GM18517 (cell line): ENCODE measurements around the gene ERBIN.
A peak's percentile ranks its signal among the peaks of the same experiment; 100 is the strongest.
"Not testable (repeated sequence)": the region's sequence is repeated elsewhere in the genome, so short reads cannot be mapped to it uniquely, and the experiment has no call there.

Experiments
- ATAC-seq: cut with Tn5 transposase; IDR thresholded peaks from one replicate; pipeline ENCODE4 v1.9.1; 2021; ENCODE audit warnings: mild to moderate bottlenecking, moderate library complexity; ENCODE audit not compliant: unreplicated experiment

ERBIN gene

DNA sequence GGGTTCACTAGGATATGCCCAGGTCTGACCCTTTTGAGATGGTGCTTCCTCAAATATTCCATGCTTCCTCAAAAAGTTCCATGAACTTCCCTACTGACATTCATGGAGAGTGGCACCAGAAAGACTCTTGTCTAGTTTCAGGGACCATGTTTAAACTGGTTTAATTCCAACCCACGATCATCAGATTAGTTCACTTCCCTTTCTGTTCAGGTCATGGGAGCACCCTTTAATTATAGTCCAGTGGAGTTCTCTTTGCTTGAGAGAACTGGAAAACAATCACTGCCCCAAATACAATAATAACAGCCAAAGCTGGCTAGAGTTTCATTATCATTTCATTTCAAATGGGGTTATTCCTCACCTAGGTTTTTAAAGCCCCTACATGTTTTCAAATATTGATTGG is 9.7 kb upstream of the ERBIN start:
- ATAC-seq: no peak

DNA sequence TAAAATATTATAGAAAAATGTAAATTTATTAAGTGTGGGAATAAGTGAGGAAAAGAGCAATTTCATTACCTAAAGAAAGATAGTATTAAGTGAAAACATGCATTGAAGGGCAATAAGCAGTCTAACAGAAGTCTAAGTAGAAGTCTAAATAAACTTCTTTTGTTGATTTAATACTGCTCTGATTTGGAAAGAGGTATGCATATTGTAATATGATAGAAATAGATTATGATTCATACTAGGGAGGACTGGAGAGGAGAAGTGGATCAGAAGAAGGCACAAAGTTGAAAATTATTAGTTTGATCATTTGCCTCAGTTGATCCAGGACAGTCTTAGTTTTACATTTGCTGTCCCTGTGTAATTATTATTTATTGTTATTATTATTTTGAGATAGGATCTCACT is 6.6 kb upstream of the ERBIN start:
- ATAC-seq: no peak

DNA sequence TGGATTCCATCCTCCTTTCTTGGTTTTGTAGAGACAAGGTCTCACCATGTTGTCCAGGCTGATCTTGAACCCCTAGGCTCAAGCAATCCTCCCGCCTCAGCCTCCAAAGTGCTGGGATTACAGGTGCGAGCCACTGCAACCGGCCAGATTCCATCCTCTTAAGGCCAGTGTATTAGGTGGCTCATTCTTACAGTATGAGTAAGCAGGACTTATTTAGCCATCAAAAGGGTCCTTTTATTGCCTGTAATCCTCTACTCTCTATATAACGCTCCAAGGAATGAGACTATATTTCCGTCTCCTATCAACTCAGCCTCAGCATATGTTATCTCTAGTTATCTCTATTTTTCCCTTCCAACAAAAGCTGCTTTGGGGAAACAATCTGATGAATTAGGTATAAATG is 3.0 kb upstream of the ERBIN start:
- no peak for ATAC-seq

DNA sequence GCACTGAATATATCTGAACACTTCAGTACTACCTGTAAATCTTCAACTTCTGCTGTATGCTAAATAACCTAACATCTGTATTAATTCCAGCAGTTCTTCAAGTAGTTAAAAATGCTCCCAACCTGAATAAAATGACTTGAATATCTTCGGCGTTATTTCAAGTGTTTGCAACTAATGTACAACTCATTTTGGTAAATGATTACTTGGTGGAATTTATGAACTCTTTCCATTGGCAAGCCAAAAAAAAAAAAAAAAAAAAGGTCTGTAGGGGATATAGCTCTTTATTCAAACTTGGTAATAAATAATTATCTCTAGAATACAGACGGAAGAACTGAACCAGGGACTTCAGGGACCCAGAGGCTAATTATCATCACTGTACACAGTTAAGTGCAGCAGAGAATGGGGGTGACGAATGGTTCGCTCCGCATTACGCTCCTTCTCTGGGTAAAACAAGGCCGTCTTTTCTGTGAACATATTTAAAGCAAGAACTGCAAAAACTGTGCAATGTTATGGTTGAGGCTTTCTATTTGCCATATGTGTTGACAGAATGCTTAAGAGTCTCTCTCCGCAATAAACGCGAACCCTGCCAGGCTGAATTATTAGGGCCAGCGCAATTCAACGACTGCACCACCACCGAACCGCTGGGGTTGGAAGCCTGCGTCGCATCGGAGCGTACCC is 1.9 kb upstream of the ERBIN start:
- no peak for ATAC-seq

DNA sequence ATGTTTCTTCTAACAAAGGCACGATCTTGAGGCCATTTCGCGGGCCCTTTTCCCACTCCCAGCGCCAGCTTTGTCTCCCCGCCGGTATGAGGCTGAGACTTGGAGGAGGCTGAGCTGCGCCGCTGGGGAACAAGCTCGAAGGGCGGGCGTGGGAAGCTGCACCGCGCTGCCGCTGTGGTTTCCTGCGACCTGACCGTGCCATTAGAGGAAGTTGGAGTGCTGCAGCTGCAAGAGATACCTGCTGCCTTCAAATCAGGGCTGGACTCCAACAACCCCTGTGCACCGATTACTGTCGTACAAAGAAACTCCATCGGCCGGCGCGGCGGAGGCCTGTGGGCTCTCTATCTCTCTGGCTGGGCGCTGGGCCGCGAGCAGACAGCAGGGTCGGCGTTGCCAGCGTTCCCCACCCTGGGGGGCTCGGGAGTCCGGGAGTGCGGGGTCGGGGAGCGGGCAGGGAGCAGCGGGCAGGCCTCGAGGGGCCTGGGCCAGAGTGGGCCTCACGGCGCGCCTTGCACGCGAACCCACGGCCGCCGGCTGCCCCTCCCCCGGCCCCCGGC is 1.3 kb upstream of the ERBIN start:
- ATAC-seq: peak; percentile 68

DNA sequence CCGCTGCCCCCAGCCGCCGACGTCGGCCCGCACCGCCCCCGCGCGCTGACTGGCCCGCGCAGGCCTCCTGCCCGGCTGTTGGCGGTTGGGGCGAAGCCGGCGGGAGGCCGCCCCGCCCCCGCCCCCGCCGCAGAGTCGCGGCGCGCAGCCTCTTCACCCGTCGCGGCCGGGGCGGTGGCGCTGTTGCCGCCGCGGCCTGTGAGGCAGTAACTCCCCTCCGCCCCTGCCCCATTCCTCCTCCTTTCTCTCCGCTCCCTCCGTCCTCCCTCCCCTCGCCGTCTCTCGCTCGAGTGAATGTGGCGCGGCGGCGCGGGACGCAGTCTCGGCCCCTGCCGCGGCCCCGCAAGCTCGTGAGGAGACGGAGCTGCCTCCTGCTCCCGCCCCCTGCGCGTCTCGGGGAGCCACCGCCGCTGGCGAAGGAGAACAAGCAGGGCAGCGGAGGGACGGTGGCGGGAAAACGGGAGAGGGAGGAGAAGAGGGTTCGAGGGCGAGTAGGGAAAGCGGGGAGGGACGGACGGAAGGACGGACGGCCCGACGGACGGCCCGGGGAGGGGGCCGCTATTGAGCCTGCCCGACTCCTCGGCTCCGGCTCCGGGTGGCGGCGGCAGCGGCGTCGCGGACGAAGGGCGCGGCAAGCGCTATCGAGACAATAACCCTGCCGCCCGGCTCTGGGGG is 637 bp upstream of the ERBIN start:
- ATAC-seq: peak; percentile 38

DNA sequence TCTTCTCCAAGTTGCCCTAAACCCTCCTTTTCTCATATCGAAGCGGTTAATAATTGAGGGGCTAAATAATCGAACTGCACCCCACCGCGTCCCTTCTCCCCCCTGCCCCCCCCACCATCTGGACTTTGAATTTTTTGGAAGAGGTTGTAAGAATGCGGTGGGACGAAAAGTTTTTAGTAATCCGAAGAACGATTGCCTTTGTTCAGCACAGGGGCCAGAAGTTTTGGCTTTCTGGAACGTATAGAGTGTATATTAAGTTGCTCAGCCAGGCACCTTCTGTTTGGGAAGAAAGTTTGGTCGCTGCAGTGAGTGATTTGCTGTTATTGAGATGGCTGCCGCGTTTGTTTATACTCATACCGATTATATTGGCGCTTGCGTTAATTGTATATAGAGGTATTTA is 518 bp downstream of the ERBIN start:
- ATAC-seq: no peak

DNA sequence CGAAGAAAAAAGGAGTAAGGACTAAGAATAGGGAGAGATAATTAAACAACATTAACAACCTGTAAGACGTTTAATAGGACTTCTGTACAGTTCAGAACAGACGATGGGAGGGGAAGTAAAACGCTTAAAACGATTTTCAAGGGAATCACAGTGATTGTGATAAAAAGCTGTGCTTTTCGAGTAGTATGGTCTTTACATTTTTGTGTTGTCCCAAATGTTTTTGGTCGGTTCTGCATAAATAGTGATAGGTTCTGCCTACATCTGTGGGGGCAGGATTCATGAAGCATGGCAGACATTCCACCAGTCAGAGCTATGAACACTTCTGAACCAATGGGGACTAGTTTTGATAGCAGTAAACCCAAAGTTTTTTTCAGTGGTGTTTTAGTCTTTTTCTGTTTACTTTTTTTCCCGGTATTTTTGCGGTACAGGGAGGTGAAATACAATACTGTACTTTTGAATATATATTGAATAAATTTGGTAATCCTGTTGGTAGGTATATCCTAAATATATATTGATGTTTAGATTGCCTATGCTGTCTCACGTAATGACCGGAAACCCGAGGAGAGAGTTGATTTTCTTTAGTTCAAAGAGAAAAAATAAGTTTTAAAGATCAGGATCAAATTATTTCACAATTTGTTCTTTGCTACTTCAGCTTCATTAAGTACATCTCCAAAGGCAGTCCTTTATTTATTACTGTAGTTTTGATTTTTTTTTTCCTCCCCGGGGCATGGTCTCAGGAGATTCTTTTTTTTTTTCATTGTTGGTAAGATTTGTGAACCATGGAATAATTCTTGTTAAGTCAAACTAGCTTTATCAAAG is 1.3 kb downstream of the ERBIN start:
- ATAC-seq: peak; percentile 36

DNA sequence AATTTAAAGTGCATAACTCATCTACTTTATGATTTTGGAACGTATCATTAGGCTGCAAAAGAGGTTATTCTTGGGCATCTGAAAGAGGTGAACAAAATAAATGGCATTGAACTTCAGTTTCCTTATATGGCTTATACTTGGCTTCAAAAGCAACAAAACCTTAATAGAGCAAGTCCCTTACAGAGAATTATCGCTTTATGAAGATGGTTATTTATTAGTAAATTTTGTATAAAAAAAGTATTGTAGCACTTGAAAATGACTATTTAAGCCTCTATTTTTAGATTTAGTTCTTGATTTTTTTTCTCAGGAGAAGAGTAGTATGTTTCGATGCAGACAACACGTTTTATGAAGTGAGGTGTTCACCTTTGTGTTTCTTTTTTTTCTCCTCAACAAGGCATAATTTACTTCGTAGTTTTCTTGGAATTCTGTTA is 2.0 kb downstream of the ERBIN start:
- no peak for ATAC-seq

DNA sequence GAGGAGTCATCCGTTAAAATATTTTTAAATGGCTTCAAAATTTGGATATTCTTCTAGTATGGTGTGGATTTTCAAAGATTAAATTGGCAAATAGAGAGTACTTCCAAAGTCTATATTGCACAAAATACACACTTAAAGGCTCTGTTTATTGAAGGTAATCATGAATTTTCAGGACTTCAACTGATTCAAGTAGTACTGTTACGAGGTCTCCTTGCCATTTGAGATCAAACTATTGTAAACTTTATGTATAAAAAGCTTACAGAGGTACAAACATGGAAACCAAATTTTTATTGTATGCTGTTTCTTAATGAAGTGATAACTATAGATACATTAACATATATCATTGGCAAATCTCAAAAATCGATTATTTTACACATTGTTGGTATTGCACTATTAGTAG is 2.5 kb downstream of the ERBIN start:
- no peak for ATAC-seq

DNA sequence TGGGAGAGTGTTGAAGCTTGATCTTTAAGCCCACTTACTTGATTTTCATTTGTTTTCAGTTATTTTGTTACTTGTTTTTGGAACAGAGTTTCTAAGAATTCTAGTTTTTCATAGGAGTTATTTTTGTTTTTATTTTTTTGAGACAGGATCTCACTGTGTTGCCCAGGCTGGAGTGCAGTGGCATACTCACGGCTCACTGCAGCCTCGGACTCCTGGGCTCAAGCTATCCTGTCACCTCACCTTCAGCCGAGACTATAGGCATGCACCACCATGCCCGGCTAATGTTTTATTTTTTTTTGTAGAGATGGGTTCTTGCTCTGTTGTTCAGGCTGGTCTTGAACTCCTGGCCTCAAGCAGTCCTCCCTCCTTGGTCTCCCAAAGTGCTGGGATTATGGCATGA is 6.3 kb downstream of the ERBIN start:
- ATAC-seq: no peak

DNA sequence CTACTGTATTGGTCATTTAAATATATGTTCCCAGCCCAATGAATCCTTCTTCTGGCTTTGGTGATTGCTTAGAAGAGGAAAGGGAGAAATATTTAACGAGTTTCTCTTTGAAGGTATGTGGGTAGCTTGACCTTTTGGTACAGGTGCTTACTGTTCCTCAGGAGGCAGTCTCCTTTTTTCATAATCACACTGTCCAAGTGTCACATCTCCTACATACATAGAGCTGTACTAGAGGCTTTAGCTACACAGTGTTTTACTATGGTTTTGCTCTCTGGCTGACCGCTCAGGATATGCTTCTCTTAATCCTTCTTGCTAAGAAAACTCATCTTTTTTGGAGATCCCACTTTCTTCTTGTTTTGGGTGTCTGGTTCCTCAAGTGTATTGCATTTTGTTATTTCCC is 6.9 kb downstream of the ERBIN start:
- ATAC-seq: no peak

DNA sequence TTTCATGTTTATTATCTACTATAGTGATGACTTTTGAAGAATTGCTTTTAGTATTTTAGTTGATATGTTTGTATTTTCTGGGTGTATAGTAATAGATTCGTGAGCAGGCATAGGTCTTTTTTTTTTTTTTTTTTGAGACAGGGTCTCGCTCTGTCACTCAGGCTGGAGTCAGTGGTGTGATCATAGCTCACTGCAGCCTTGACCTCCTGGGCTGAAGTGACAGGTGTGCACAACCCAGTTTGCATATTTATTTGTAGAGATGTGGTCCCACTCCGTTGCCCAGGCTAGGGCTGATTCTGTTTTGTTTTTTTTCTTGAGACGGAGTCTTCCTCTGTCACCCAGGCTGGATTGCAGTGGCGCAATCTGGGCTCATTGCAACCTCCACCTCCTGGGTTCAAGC is 11.9 kb downstream of the ERBIN start:
- peak; percentile 96 for ATAC-seq

DNA sequence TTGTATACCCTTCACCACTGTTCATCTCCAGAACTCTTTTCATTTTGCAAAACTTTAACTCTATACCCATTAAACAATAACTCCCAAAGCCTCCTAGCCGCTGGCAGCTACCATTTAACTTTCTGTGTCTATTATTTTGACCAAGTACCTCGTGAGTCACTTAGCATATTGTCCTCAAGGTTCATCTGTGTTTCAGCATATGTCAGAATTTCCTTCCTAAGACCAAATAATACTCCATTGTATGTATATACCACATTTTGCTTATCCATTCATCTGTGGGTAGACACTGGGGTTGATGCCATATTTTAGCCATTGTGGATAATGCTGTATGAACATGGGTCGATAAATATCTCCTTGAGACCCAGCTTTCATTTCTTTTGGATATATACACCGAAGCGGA is 17.4 kb downstream of the ERBIN start:
- no peak for ATAC-seq

DNA sequence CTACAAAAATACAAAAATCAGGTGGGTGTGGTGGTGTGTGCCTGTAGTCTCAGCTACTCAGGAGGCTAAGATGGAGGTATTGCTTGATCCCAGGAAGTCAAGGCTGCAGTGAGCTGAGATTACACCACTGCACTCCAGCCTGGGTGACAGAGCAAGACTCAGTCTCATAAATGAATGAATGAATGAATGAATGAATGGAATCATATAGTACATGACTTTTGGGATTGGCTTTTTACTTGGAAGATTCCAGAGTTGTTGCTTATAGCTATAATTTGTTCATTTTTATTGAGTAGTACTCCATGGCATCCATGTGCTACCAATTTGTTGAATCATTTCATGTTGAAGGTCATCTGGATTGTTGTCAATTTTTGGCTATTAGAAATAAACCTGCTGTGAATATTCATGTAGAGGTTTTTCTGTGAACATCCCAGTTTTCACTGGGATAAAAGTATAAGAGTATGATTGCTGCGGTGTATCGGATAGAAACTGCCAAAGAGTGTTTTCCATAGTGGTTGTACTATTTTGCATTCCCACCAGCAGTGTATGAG is 19.9 kb downstream of the ERBIN start:
- ATAC-seq: no peak

DNA sequence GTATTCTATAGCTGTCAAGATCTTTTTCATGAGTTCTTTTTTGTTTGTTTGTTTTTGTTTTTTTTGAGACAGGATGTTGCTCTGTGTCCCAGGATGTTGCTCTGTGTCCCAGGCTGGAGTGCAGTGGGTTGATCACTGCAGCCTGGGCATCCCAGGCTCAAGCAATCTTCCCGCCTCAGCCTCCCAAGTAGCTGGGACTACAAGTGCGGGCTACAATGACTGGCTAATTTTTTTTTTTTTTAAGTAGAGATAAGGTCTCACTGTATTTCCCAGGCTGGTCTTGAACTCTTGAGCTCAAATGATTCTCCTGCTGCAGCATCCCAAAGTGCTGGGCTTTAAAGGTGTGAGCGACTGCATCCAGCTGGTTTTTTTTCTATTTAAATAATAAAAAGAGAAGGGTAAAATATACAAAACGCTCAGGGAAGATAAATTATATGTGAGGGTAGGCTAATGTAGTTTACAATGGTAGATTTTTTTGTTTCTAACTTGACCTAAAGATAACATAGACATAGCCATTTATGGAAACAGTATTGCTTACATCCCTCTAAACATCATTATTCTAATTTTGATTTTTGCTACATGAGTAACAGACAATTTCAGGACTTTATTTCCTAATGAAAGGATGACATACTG is 21.9 kb downstream of the ERBIN start:
- no peak for ATAC-seq

DNA sequence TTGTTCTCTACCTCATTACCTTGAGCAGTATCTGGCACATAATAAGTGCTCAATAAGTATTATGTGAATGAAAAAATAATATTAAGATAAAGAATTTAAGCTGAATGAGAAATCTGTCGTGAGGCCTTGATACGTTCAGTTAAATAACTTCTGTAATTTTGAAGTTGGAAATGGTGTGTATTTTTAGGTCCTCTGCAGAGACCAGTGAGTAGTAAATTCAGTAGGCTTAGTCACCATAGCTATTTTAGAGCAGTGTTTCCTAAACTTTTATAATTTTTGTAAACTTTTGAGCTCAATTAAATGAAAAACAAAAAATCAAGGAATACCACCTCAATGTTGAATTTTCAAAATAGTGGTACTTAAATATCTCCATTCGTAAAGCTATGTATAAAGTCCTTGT is 25.0 kb downstream of the ERBIN start:
- ATAC-seq: no peak

DNA sequence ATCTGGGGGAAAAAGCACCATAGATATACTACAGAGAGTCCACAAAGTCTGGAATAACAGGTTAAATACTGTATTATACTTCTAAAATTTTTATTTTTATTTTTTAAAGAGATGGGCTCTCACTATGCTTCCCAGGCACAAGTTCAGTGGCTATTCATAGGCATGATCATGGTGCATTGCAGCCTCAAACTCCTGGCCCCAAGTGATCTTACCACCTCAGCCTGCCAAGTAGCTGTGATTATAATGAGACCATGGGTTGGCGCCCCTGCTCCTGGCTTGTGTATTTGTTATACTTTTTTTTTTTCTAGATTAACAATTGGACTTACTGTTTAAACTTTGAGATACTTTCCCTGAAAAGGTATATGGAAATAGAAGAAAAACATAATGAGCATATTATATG is 25.9 kb downstream of the ERBIN start:
- ATAC-seq: no peak

DNA sequence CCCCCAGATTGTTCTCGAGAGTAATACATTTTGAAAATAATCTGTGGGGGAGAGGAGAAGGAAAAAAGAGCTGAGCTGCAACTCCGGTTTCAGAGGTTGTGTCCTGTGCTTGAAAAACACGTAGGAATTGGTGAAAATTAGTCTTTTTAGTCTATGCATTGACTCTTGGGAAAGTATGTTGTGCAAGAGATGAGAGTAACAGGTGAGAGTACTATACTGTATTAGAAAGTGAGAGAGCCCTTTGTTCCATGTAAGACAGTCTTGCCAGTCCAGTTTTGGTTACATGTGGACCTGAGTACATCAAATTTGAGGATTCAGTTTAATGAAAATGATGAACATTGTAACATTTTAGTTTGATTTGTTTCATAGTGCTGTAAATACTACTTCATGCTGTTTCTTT is 27.8 kb downstream of the ERBIN start:
- ATAC-seq: no peak

DNA sequence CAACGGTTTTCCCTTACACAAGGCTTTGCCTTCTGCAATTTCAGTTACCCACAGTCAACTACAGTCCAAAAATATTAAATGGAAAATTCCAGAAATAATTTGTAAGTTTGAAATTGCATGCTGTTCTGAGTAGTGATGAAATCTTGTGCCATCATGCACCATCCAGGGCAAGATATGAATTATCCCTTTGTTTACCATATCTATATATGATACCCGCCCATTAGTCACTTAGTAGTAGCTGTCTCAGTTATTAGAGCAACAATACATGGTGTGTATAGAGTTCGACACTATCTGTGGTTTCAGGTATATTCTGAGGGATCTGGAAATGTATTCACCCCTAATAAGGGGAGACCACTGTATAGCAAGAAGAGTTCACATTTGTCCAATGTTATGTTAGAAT is 29.4 kb downstream of the ERBIN start:
- no peak for ATAC-seq

DNA sequence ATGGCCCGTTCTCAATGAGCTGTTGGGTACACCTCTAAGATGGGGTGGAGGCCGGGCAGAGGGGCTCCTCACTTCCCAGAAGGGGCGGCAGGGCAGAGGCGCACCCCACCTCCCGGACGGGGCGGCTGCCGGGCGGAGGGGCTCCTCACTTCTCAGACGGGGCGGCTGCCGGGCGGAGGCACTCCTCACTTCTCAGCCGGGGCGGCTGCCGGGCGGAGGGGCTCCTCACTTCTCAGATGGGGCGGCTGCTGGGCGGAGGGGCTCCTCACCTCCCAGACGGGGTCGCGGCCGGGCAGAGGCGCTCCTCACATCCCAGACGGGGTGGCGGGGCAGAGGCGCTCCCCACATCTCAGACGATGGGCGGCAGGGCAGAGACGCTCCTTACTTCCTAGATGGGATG is 31.3 kb downstream of the ERBIN start:
- not testable (repeated sequence) for ATAC-seq
